Measurements from ENCODE around the gene FSTL4. TPM values are rescaled to one million over a fixed set of nuclear protein-coding genes. Genes with fewer than 3 reads are reported as not detected.

FSTL4 gene
- total RNA-seq, 6 donors from 2014 or later: 0.49 to 4.6 (median 1.1) TPM

DNA sequence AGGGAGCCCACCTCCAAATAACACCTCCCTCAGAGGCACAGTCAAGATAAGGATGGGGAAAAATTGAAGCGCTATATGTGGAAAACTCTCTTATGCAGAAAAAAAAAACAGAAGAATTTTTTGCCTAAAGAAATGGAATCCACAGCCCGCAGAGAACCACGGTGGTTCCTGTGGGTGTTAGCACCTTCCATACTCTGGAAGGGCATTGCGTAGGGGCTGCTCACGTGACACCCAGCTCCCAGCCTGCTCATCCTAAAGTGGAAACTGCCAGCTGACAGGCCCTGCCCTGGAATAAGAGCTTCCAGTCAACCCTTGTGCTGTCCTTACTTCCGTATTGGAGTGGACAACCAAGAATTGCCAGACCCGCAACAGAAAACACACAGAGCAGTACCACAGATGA, 142.5 kb downstream of the FSTL4 start:
- H3K9me3 ChIP-seq: no peaks in the 10 kb centered on the region
- no peaks in the 10 kb centered on the region for H3K4me1 ChIP-seq
- TF ChIP-seq EP300 (IDR thresholded peaks at IDR 0.05): no peak
- no peak for TF ChIP-seq POLR2AphosphoS5 (IDR thresholded peaks at IDR 0.05)
- no peak for TF ChIP-seq POLR2A (IDR thresholded peaks at IDR 0.05)
- TF ChIP-seq, protein P1, sequence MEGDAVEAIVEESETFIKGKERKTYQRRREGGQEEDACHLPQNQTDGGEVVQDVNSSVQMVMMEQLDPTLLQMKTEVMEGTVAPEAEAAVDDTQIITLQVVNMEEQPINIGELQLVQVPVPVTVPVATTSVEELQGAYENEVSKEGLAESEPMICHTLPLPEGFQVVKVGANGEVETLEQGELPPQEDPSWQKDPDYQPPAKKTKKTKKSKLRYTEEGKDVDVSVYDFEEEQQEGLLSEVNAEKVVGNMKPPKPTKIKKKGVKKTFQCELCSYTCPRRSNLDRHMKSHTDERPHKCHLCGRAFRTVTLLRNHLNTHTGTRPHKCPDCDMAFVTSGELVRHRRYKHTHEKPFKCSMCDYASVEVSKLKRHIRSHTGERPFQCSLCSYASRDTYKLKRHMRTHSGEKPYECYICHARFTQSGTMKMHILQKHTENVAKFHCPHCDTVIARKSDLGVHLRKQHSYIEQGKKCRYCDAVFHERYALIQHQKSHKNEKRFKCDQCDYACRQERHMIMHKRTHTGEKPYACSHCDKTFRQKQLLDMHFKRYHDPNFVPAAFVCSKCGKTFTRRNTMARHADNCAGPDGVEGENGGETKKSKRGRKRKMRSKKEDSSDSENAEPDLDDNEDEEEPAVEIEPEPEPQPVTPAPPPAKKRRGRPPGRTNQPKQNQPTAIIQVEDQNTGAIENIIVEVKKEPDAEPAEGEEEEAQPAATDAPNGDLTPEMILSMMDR (IDR thresholded peaks at IDR 0.05): no peak
- no peaks in the 10 kb centered on the region for H3K36me3 ChIP-seq
- WGBS, 2 donors: 62 to 79% methylated on average over 7 of the region's 7 CpGs
- H3K4me3 ChIP-seq: no peak overlapping the region
- no peak for ATAC-seq (ENCODE audit: low FRiP score in 2 of 2)
- no peak for DNase-seq
- no peak overlapping the region for H3K27ac ChIP-seq
- H3K27me3 ChIP-seq: no peaks in the 10 kb centered on the region

DNA sequence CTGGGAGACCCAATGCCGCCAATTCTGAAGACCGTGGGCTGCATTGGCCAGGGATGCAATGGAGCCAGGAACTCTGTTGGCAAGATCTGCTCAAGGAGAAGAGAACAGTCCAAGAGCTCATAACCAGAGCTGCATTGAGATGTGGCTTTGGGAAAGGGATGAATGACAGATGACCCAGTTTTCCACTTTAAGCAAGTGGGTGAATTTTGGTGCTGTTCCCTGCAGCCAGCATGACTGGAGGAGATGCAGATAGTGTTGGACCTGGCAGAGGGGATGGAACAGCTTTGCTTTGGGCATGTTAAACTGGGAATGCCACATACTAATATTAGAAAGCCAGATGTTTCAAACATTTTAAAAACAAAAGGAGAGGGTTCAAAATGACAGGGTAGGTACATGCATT, 143.1 kb downstream of the FSTL4 start:
- 90 to 94% methylated on average over 2 of the region's 2 CpGs for WGBS, 2 donors
- ATAC-seq (ENCODE audit: low FRiP score in 2 of 2): no peak

GRCh38 chr5:133468596-133468995, 143.7 kb downstream of the FSTL4 start:
- Histone ChIP-seq H3K27me3 (no peaks in the 10 kb centered on the region), H3K36me3 (no peaks in the 10 kb centered on the region), H3K9me3 (no peaks in the 10 kb centered on the region), H3K4me3 (no peak overlapping the region), H3K27ac (no peak overlapping the region), H3K4me1 (no peaks in the 10 kb centered on the region)
- WGBS, 2 donors: 87 to 90% methylated on average over 6 of the region's 6 CpGs
- DNase-seq: no peak
- TF ChIP-seq EP300 (IDR thresholded peaks at IDR 0.05) (no peak), POLR2AphosphoS5 (IDR thresholded peaks at IDR 0.05) (no peak), POLR2A (IDR thresholded peaks at IDR 0.05) (no peak)
- TF ChIP-seq, protein P1 (IDR thresholded peaks at IDR 0.05): no peak
- no peak for ATAC-seq (ENCODE audit: low FRiP score in 2 of 2)

More for the DNA sequence above, 143.1 kb downstream of the FSTL4 start:
- no peaks in the 10 kb centered on the region for H3K4me1 ChIP-seq
- H3K4me3 ChIP-seq: no peak overlapping the region
- no peak for TF ChIP-seq EP300 (IDR thresholded peaks at IDR 0.05)
- TF ChIP-seq POLR2A (IDR thresholded peaks at IDR 0.05): no peak
- TF ChIP-seq, protein P1 (IDR thresholded peaks at IDR 0.05): no peak
- no peak for TF ChIP-seq POLR2AphosphoS5 (IDR thresholded peaks at IDR 0.05)
- no peaks in the 10 kb centered on the region for H3K9me3 ChIP-seq
- no peaks in the 10 kb centered on the region for H3K36me3 ChIP-seq
- DNase-seq: no peak
- H3K27ac ChIP-seq: no peak overlapping the region
- no peaks in the 10 kb centered on the region for H3K27me3 ChIP-seq

DNA sequence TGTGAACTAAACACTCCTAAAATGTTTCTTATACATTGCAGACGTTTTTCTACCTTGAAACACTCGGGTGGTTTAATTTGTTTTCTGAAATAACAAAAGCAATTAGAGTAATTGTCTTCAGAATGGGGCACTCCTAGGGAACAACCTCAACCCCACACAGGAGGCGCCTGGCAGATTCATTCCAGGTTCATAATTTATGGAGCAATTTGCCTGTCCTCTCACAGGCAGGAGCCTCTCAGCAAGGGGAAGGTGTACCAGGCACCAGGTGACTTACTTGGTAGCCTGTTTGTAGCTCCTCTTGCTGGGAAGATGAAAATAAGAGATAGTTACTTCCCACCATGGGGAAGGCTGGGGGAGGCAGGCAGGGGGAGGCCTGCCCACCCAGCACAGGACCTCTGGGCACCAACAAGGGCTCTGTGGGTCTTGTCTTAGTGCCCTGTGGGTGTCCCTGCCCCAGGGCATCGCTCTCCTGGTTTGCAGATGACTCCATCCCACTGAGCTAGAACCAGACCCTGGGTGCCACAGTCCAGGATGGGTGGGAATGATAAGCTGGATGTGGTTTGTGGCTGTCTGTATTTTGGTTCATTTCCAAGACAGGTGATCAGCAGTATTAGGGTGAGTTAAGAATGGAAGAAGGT, 144.4 kb downstream of the FSTL4 start:
- no peak overlapping the region for H3K4me3 ChIP-seq
- no peaks in the 10 kb centered on the region for H3K36me3 ChIP-seq
- no peaks in the 10 kb centered on the region for H3K27me3 ChIP-seq
- H3K4me1 ChIP-seq: no peaks in the 10 kb centered on the region
- H3K9me3 ChIP-seq: no peaks in the 10 kb centered on the region
- H3K27ac ChIP-seq: no peak overlapping the region
- no peak for TF ChIP-seq POLR2A (IDR thresholded peaks at IDR 0.05)
- TF ChIP-seq EP300 (IDR thresholded peaks at IDR 0.05): no peak
- TF ChIP-seq POLR2AphosphoS5 (IDR thresholded peaks at IDR 0.05): no peak
- TF ChIP-seq, protein P1 (IDR thresholded peaks at IDR 0.05): no peak
- WGBS, 2 donors: 74 to 87% methylated on average over 3 to 4 of the region's 4 CpGs
- ATAC-seq (ENCODE audit: low FRiP score in 2 of 2): no peak
- no peak for DNase-seq

DNA sequence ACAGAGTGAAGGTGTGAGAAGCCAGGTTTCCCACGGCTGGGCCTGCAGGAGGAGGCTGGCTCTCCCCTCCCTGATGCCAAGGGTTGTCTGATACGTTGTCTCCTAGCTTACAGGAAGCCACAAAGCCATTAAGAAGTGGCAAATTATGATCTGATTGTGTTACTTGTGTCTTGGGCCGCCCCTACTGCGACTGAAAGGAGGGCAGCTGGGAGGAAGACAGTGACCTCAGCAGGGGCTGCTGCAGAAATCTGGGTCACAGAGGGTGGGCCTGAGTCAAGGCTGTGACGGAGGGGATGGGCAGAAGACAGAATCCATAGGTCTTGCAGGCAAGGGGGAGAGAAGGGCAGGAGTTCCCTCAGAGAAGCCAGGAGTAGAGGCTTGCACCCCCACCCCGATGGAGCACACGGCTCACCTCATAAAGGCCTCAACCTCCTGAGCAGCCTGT, 145.0 kb downstream of the FSTL4 start:
- Histone ChIP-seq H3K27me3 (no peaks in the 10 kb centered on the region), H3K9me3 (no peaks in the 10 kb centered on the region), H3K4me3 (no peak overlapping the region), H3K36me3 (no peaks in the 10 kb centered on the region), H3K4me1 (peaks cover 0 to 2% (median 0%) of the 10 kb centered on the region in 4 donors), H3K27ac (no peak overlapping the region)
- no peak for TF ChIP-seq POLR2AphosphoS5 (IDR thresholded peaks at IDR 0.05)
- TF ChIP-seq EP300 (IDR thresholded peaks at IDR 0.05): no peak
- no peak for TF ChIP-seq POLR2A (IDR thresholded peaks at IDR 0.05)
- TF ChIP-seq, protein P1 (IDR thresholded peaks at IDR 0.05): no peak
- no peak for ATAC-seq (ENCODE audit: low FRiP score in 2 of 2)
- DNase-seq: no peak
- 68 to 71% methylated on average over 6 to 7 of the region's 7 CpGs for WGBS, 2 donors

Measured in upper lobe of left lung (tissue), 6 donors.